NCI-H2081 (cell line): ENCODE results near the gene EHMT2.
"Not testable (repeated sequence)": the region's sequence is repeated elsewhere in the genome, so short reads cannot be mapped to it uniquely, and the experiment has no call there.

ENCODE experiments used
- DNase-seq, 2 experiments: peaks; one replicate each; lab custom pipeline; 2025; lab: John Stamatoyannopoulos, UW

Gene EHMT2

GRCh38 chr6:31897612-31898382 lies at the start of gene EHMT2:
EHMT2 (minus strand) TSS chr6:31897698; CDS start chr6:31897677, 21 bp downstream.
- DNase-seq: peak; percentile 79 to 87

- no peak for DNase-seq
Measured at GRCh38 chr6:31947070-31947675, 49.7 kb upstream of the EHMT2 start.

GRCh38 chr6:31946370-31946885 lies 48.9 kb upstream of the EHMT2 start:
- no peak for DNase-seq

GRCh38 chr6:31945507-31946369 lies 48.2 kb upstream of the EHMT2 start, which contains the start of gene CFB:
CFB (plus strand) TSS chr6:31946095; CDS start chr6:31946222, 127 bp downstream.
- no peak for DNase-seq

- DNase-seq: no peak
Measured at GRCh38 chr6:31945154-31945506, 47.6 kb upstream of the EHMT2 start.

- no peak for DNase-seq
Measured at GRCh38 chr6:31943742-31944141, 46.2 kb upstream of the EHMT2 start.

- no peak for DNase-seq
Measured at GRCh38 chr6:31940256-31940664, 42.8 kb upstream of the EHMT2 start.

- no peak for DNase-seq
Measured at GRCh38 chr6:31935823-31936222, 38.3 kb upstream of the EHMT2 start.

- no peak for DNase-seq
Measured at GRCh38 chr6:31935021-31935420, 37.5 kb upstream of the EHMT2 start.

- DNase-seq: no peak
Measured at GRCh38 chr6:31933537-31933936, 36.0 kb upstream of the EHMT2 start.

GRCh38 chr6:31932137-31932536 lies 34.6 kb upstream of the EHMT2 start:
- not testable (repeated sequence) for DNase-seq

- DNase-seq: no peak
Measured at GRCh38 chr6:31930962-31931361, 33.5 kb upstream of the EHMT2 start.

GRCh38 chr6:31928672-31928939 lies 31.1 kb upstream of the EHMT2 start:
- DNase-seq: no peak

GRCh38 chr6:31927863-31928671 lies 30.6 kb upstream of the EHMT2 start:
- DNase-seq: no peak

GRCh38 chr6:31927242-31927862 lies 29.9 kb upstream of the EHMT2 start, which contains the start of gene C2:
C2 (plus strand) TSS chr6:31927717; CDS start chr6:31927753, 36 bp downstream.
- no peak for DNase-seq

GRCh38 chr6:31922942-31923341 lies 25.4 kb upstream of the EHMT2 start:
- peak in 1 of 2 experiments; percentile 10 for DNase-seq

- DNase-seq: no peak
Measured at GRCh38 chr6:31920811-31921210, 23.3 kb upstream of the EHMT2 start.

- no peak for DNase-seq
Measured at GRCh38 chr6:31919624-31920303, 22.3 kb upstream of the EHMT2 start.

GRCh38 chr6:31918069-31918720 lies 20.7 kb upstream of the EHMT2 start:
- no peak for DNase-seq

- DNase-seq: no peak
Measured at GRCh38 chr6:31915756-31916155, 18.3 kb upstream of the EHMT2 start.
